ENCODE measurements around the gene TCN2. TPM values are rescaled to one million over a fixed set of nuclear protein-coding genes. Genes with fewer than 3 reads are reported as not detected.

TCN2 gene
- total RNA-seq, 1 experiment from 2014 or later: 7.3 TPM

- intact Hi-C loops (cut with micrococcal nuclease; ENCODE audit: unreplicated experiment): no loop called here
- Histone ChIP-seq H3K27ac (ENCODE audit: low read depth, low read length, poor library complexity, severe bottlenecking) (no peak overlapping the region), H3K27me3 (replicated peaks; ENCODE audit: insufficient read depth, low read depth, low read length, poor library complexity) (no peaks in the 10 kb centered on the region), H3K36me3 (ENCODE audit: insufficient read depth, low read length, poor library complexity, severe bottlenecking) (no peaks in the 10 kb centered on the region), H3K4me1 (ENCODE audit: insufficient read depth, low read length, poor library complexity, severe bottlenecking) (no peaks in the 10 kb centered on the region), H3K4me3 (ENCODE audit: low read depth, low read length, poor library complexity, severe bottlenecking) (peak overlapping the region; percentile 86), H3K9me3 (ENCODE audit: low read depth, low read length, poor library complexity, severe bottlenecking) (no peaks in the 10 kb centered on the region)
- TF ChIP-seq EZH2 (IDR thresholded peaks at IDR 0.05; ENCODE audit: borderline replicate concordance, low read depth, low read length, poor library complexity, severe bottlenecking) (no peak), CTCF (conservative IDR thresholded peaks at IDR 0.05; ENCODE audit: low read depth, low read length) (no peak)
- CTCF ChIA-PET: no interaction called here
- BruUV-seq (replicated peaks): no TSS peak
- DNase-seq (ENCODE audit: low spot score): no peak
- POLR2A ChIA-PET (ENCODE audit: low non-redundant PET): no interaction called here
Observed at GRCh38 chr22:30667107-30667493, 60.1 kb downstream of the TCN2 start.

- Histone ChIP-seq H3K27me3 (replicated peaks; ENCODE audit: insufficient read depth, low read depth, low read length, poor library complexity) (no peaks in the 10 kb centered on the region), H3K9me3 (ENCODE audit: low read depth, low read length, poor library complexity, severe bottlenecking) (no peaks in the 10 kb centered on the region), H3K36me3 (ENCODE audit: insufficient read depth, low read length, poor library complexity, severe bottlenecking) (no peaks in the 10 kb centered on the region), H3K4me3 (ENCODE audit: low read depth, low read length, poor library complexity, severe bottlenecking) (peak within 1 kb of the TSS; percentile 86), H3K4me1 (ENCODE audit: insufficient read depth, low read length, poor library complexity, severe bottlenecking) (no peaks in the 10 kb centered on the region), H3K27ac (ENCODE audit: low read depth, low read length, poor library complexity, severe bottlenecking) (peak within 1 kb of the TSS; percentile 7)
- TF ChIP-seq CTCF (conservative IDR thresholded peaks at IDR 0.05; ENCODE audit: low read depth, low read length) (no peak), EZH2 (IDR thresholded peaks at IDR 0.05; ENCODE audit: borderline replicate concordance, low read depth, low read length, poor library complexity, severe bottlenecking) (no peak)
- POLR2A ChIA-PET (ENCODE audit: low non-redundant PET): no interaction called here
- CTCF ChIA-PET: no interaction called here
- intact Hi-C loops (cut with micrococcal nuclease; ENCODE audit: unreplicated experiment): no loop called here
- DNase-seq (ENCODE audit: low spot score): peak; percentile 92
- BruUV-seq (replicated peaks): no TSS peak
Observed at GRCh38 chr22:30667494-30668385, 60.8 kb downstream of the TCN2 start, which contains the start of gene DUSP18. Gene DUSP18, minus strand, starts transcription at chr22:30667875. Its CDS starts 3,872 bp downstream, at chr22:30664003.

- Histone ChIP-seq H3K27me3 (replicated peaks; ENCODE audit: insufficient read depth, low read depth, low read length, poor library complexity) (no peaks in the 10 kb centered on the region), H3K27ac (ENCODE audit: low read depth, low read length, poor library complexity, severe bottlenecking) (no peak overlapping the region), H3K4me3 (ENCODE audit: low read depth, low read length, poor library complexity, severe bottlenecking) (peak overlapping the region; percentile 86), H3K9me3 (ENCODE audit: low read depth, low read length, poor library complexity, severe bottlenecking) (no peaks in the 10 kb centered on the region), H3K36me3 (ENCODE audit: insufficient read depth, low read length, poor library complexity, severe bottlenecking) (no peaks in the 10 kb centered on the region), H3K4me1 (ENCODE audit: insufficient read depth, low read length, poor library complexity, severe bottlenecking) (no peaks in the 10 kb centered on the region)
- intact Hi-C loops (cut with micrococcal nuclease; ENCODE audit: unreplicated experiment): no loop called here
- no peak for TF ChIP-seq EZH2 (IDR thresholded peaks at IDR 0.05; ENCODE audit: borderline replicate concordance, low read depth, low read length, poor library complexity, severe bottlenecking)
- no peak for TF ChIP-seq CTCF (conservative IDR thresholded peaks at IDR 0.05; ENCODE audit: low read depth, low read length)
- ChIA-PET CTCF (no interaction called here), POLR2A (ENCODE audit: low non-redundant PET) (interaction anchor here (0.7 kb wide), 1 partner anchor 116 kb away, joined by 3 read pairs; no protein-coding TSS in a partner anchor)
- DNase-seq (ENCODE audit: low spot score): no peak
- no TSS peak for BruUV-seq (replicated peaks)
Observed at GRCh38 chr22:30668386-30668710, 61.4 kb downstream of the TCN2 start.

Data from A673 (cell line).